OCI-LY7 (cell line): ENCODE results near the gene MCRIP1.

Experiments used
- CTCF ChIP-seq: fragments of 200-600 bp; sonication (generic); conservative IDR thresholded peaks from 2 replicates; pipeline ENCODE4 v1.5.1; 2014; ENCODE audit warnings: mild to moderate bottlenecking, antibody characterized with exemption, low read length, moderate library complexity, mixed read lengths
- EZH2phosphoT487 ChIP-seq: fragments of 200-600 bp; sonication (generic); IDR thresholded peaks from 2 replicates; pipeline ENCODE4 v1.6.1; 2018; ENCODE audit warnings: low read depth, borderline replicate concordance, mild to moderate bottlenecking, mixed run types, antibody characterized with exemption, low read length, moderate library complexity, mixed read lengths

- no peak for TF ChIP-seq EZH2phosphoT487
- no peak for TF ChIP-seq CTCF
Measured at GRCh38 chr17:81834831-81835267, 1.8 kb upstream of the MCRIP1 start, which contains the start of gene PPP1R27.
